SK-N-SH (cell line): ENCODE data around the gene TKT. TPM values are rescaled to one million over a fixed set of nuclear protein-coding genes. Genes with fewer than 3 reads are reported as not detected.

Experiments used
- CTCF ChIA-PET: fragments of 300-600, 350-600 bp; formaldehyde crosslinking; extraction: SDS; loops from one replicate; lab custom pipeline; 2021; lab: Yijun Ruan, JAX
- POLR2A ChIA-PET: fragments of 350-600 bp; sonication (Branson Sonifier 250); formaldehyde crosslinking; extraction: SDS; loops from one replicate; lab custom pipeline; 2020; ENCODE audit warnings: antibody characterized with exemption, inconsistent platforms; lab: Yijun Ruan, JAX
- DNase-seq: peaks from one replicate; pipeline ENCODE4 v3.0.0; 2012
- H2AFZ ChIP-seq: fragments of 200-600 bp; sonication (generic); 2 replicates; pipeline ENCODE4 v1.8.1; 2016; ENCODE audit warnings: antibody characterized with exemption, mild to moderate bottlenecking, low read depth
- H3F3A ChIP-seq: fragments of 200-600 bp; sonication (generic); replicated peaks from 2 replicates; pipeline ENCODE3; 2016; ENCODE audit warnings: antibody characterized with exemption, mild to moderate bottlenecking; ENCODE audit not compliant: insufficient read depth
- H3K27ac ChIP-seq, 2 experiments: fragments of 200-500 bp in 1 of 2; fragments of 200-600 bp in 1 of 2; sonication (Bioruptor generic) in 1 of 2; sonication (generic), shearing (Covaris generic) in 1 of 2; 2 replicates each; pipeline versions ENCODE4 v1.5.1 to v1.6.1; 2014 to 2016; ENCODE audit warnings: low read depth in 2 of 2, inconsistent platforms in 1 of 2, low read length in 1 of 2, mild to moderate bottlenecking in 1 of 2, mixed read lengths in 1 of 2
- H3K27me3 ChIP-seq: fragments of 200-600 bp; sonication (generic), shearing (Covaris generic); 2 replicates; pipeline ENCODE4 v1.6.1; 2016; ENCODE audit warnings: mixed run types; ENCODE audit not compliant: insufficient read depth
- H3K36me3 ChIP-seq, 2 experiments: fragments of 200-500 bp in 1 of 2; fragments of 200-600 bp in 1 of 2; sonication (Bioruptor generic) in 1 of 2; sonication (generic) in 1 of 2; replicated peaks in 1 of 2; 2 replicates each; pipeline versions ENCODE3 to v1.5.1; 2014 to 2016; ENCODE audit warnings: low read length in 1 of 2, mild to moderate bottlenecking in 1 of 2; ENCODE audit not compliant: insufficient read depth in 2 of 2, control insufficient read depth in 1 of 2
- H3K4me1 ChIP-seq, 2 experiments: fragments of 200-500 bp in 1 of 2; fragments of 200-600 bp in 1 of 2; sonication (Bioruptor generic) in 1 of 2; sonication (generic), shearing (Covaris generic) in 1 of 2; 2 replicates each; pipeline versions ENCODE4 v1.5.1 to v1.6.1; 2014 to 2016; ENCODE audit warnings: low read depth in 1 of 2, low read length in 1 of 2, mixed run types in 1 of 2; ENCODE audit not compliant: insufficient read depth in 2 of 2, control insufficient read depth in 1 of 2
- H3K4me2 ChIP-seq: fragments of 200-600 bp; sonication (generic), shearing (Covaris generic); 2 replicates; pipeline ENCODE4 v1.6.1; 2017; ENCODE audit warnings: mixed run types
- H3K4me3 ChIP-seq, 2 experiments: fragments of 200-500 bp in 1 of 2; fragments of 200-600 bp in 1 of 2; sonication (Bioruptor generic) in 1 of 2; sonication (generic), shearing (Covaris generic) in 1 of 2; 2 replicates each; pipeline versions ENCODE4 v1.5.1 to v1.8.1; 2014 to 2016; ENCODE audit warnings: low read depth in 2 of 2, inconsistent platforms in 1 of 2, low read length in 1 of 2, mild to moderate bottlenecking in 1 of 2, mixed read lengths in 1 of 2, moderate library complexity in 1 of 2
- H3K79me2 ChIP-seq: fragments of 200-600 bp; sonication (generic); 2 replicates; pipeline ENCODE4 v1.8.1; 2017; ENCODE audit warnings: mild to moderate bottlenecking; ENCODE audit not compliant: insufficient read depth
- H3K9ac ChIP-seq: fragments of 200-600 bp; sonication (generic); 2 replicates; pipeline ENCODE4 v1.6.1; 2017; ENCODE audit warnings: mixed run types
- H3K9me2 ChIP-seq: fragments of 200-600 bp; sonication (generic); 2 replicates; pipeline ENCODE4 v1.6.1; 2017; ENCODE audit warnings: mixed run types
- H3K9me3 ChIP-seq: fragments of 200-600 bp; sonication (generic); 2 replicates; pipeline ENCODE4 v1.6.1; 2017; ENCODE audit warnings: mixed run types, mild to moderate bottlenecking, moderate library complexity
- H4K20me1 ChIP-seq: fragments of 200-600 bp; sonication (generic); 2 replicates; pipeline ENCODE4 v1.6.1; 2017; ENCODE audit warnings: mild to moderate bottlenecking, mixed run types; ENCODE audit not compliant: insufficient read depth
- CHD2 ChIP-seq: fragments of 150-350 bp; IDR thresholded peaks from 2 replicates; pipeline ENCODE4 v1.6.1; 2018; ENCODE audit warnings: low read length; ENCODE audit not compliant: partially characterized antibody
- ELF1 ChIP-seq: IDR thresholded peaks from 2 replicates; pipeline ENCODE4 v1.4.0; 2012
- FOSL2 ChIP-seq: IDR thresholded peaks from 2 replicates; pipeline ENCODE4 v1.4.0; 2012; ENCODE audit warnings: low read depth, mild to moderate bottlenecking, moderate library complexity, borderline replicate concordance
- FOXJ3 ChIP-seq: sonication (generic); formaldehyde crosslinking; IDR thresholded peaks from 2 replicates; pipeline ENCODE4 v1.5.1; 2020; ENCODE audit warnings: mild to moderate bottlenecking, missing genetic modification reagents
- GABPA ChIP-seq: IDR thresholded peaks from 2 replicates; pipeline ENCODE4 v1.4.0; 2012; ENCODE audit warnings: low read depth, mild to moderate bottlenecking
- IRF3 ChIP-seq: fragments of 150-350 bp; IDR thresholded peaks from 2 replicates; pipeline ENCODE4 v1.6.1; 2016; ENCODE audit warnings: mild to moderate bottlenecking, low read depth, low read length
- JUND ChIP-seq: IDR thresholded peaks from 2 replicates; pipeline ENCODE4 v1.4.0; 2012
- MEF2A ChIP-seq: IDR thresholded peaks from 2 replicates; pipeline ENCODE4 v1.4.0; 2012; ENCODE audit warnings: low read depth, borderline replicate concordance
- NRF1 ChIP-seq: IDR thresholded peaks from 2 replicates; pipeline ENCODE4 v1.6.1; 2012; ENCODE audit warnings: low read depth, mild to moderate bottlenecking, low read length
- PBX3 ChIP-seq: IDR thresholded peaks from 2 replicates; pipeline ENCODE4; 2012
- RCOR1 ChIP-seq: fragments of 150-350 bp; IDR thresholded peaks from 2 replicates; pipeline ENCODE4 v1.6.1; 2017; ENCODE audit warnings: antibody characterized with exemption, low read length
- RXRA ChIP-seq: IDR thresholded peaks from 2 replicates; pipeline ENCODE4 v1.4.0; 2012; ENCODE audit warnings: low read depth, mild to moderate bottlenecking, borderline replicate concordance
- SIN3A ChIP-seq: IDR thresholded peaks from 2 replicates; pipeline ENCODE4 v1.6.1; 2012; ENCODE audit warnings: low read depth, mild to moderate bottlenecking, low read length, moderate library complexity, borderline replicate concordance
- TAF1 ChIP-seq: IDR thresholded peaks from 2 replicates; pipeline ENCODE4 v1.6.1; 2012; ENCODE audit warnings: low read depth, mild to moderate bottlenecking, low read length, moderate library complexity, borderline replicate concordance
- USF1 ChIP-seq: IDR thresholded peaks from 2 replicates; pipeline ENCODE4 v1.4.0; 2012; ENCODE audit warnings: low read depth, borderline replicate concordance
- ZBTB33 ChIP-seq: IDR thresholded peaks from 2 replicates; pipeline ENCODE4 v1.4.0; 2012; ENCODE audit warnings: low read depth, borderline replicate concordance
- WGBS: methylation state at CpG from one replicate; pipeline ENCODE4 v1.1.6; 2017; ENCODE audit warnings: low lambda C conversion rate; 5-methylcytosine and 5-hydroxymethylcytosine counted together
- polyA plus RNA-seq, 3 experiments: library from polyadenylated mRNA; depleted of rRNA; stranded (reverse); fragments of >200 nt; gene quantifications; 2 replicates each; pipeline ENCODE4 v1.2.3, GENCODE V29; 2012

Gene TKT
- polyA plus RNA-seq, 1 of the 3 experiments (the other 2 are of a cell fraction): 144 TPM

GRCh38 chr3:53182764-53183355 is 73.0 kb downstream of the TKT start:
- Histone ChIP-seq H3K9me2 (no peaks in the 10 kb centered on the region), H3K9me3 (no peaks in the 10 kb centered on the region), H3K27me3 (no peaks in the 10 kb centered on the region), H3F3A (no peaks in the 10 kb centered on the region), H3K36me3 (peaks cover 0 to 2% of the 10 kb centered on the region in 2 experiments), H3K4me2 (no peak overlapping the region), H2AFZ (no peak overlapping the region), H3K9ac (no peak overlapping the region)
- CTCF ChIA-PET: interaction anchor here (1.4 to 2.6 kb wide), 2 partner anchors 13 to 48 kb away, joined by 5 to 11 read pairs; no protein-coding TSS in a partner anchor
- no peak for TF ChIP-seq JUND
- TF ChIP-seq RXRA: no peak
- TF ChIP-seq CHD2: no peak
- no peak for TF ChIP-seq TAF1
- TF ChIP-seq PBX3: no peak
- no peak for TF ChIP-seq SIN3A
- TF ChIP-seq USF1: no peak
- TF ChIP-seq FOXJ3 (CRISPR knock-in tag): no peak
- no peak for TF ChIP-seq IRF3
- no peak for TF ChIP-seq ELF1
- TF ChIP-seq GABPA: no peak
- TF ChIP-seq ZBTB33: no peak
- TF ChIP-seq RCOR1: no peak
- no peak for TF ChIP-seq FOSL2
- no peak for TF ChIP-seq NRF1
- TF ChIP-seq MEF2A: no peak
- TF ChIP-seq, all 33 proteins: peak for 0
- H3K4me1 ChIP-seq: no peaks in the 10 kb centered on the region
- no peak overlapping the region for H3K27ac ChIP-seq
- POLR2A ChIA-PET: interaction anchor here (0.7 kb wide), 1 partner anchor 22 kb away, joined by 3 read pairs; no protein-coding TSS in a partner anchor
- no peak for DNase-seq
- H3K4me3 ChIP-seq: no peak overlapping the region
- 89% methylated on average over 17 of the region's 20 CpGs for WGBS
- no peaks in the 10 kb centered on the region for H4K20me1 ChIP-seq
- no peaks in the 10 kb centered on the region for H3K79me2 ChIP-seq
